Right lobe of liver (tissue), 4 donors: ENCODE data around the gene SUGCT.

Experiments used
- CTCF ChIP-seq, 4 donors: fragments of 200-600 bp in 3 of 4; fragments of 450-650 bp in 1 of 4; IDR thresholded peaks; one replicate each; pipeline versions ENCODE4 v1.5.1 to v1.8.0; 2016 to 2022; ENCODE audit warnings: antibody characterized with exemption in 4 of 4, mild to moderate bottlenecking in 2 of 4
- POLR2A ChIP-seq: fragments of 450-650 bp; IDR thresholded peaks from one replicate; pipeline ENCODE4 v1.6.1; 2017; ENCODE audit warnings: antibody characterized with exemption, mild to moderate bottlenecking
- donor health status: DM: no; HTN: no; CAD: no.
- donor health status: DM: no; HTN: no; CAD: no.
- donor health status: DM: no; HTN: yes; CAD: no.

- no peak for TF ChIP-seq CTCF (IDR thresholded peaks at IDR 0.05)
- no peak for TF ChIP-seq POLR2A
Measured at GRCh38 chr7:40102897-40103296, 31.9 kb upstream of the SUGCT start.
